ENCODE results near the gene LRRC1. TPM values are rescaled to one million over a fixed set of nuclear protein-coding genes. Genes with fewer than 3 reads are reported as not detected.

The LRRC1 gene
- total and polyA plus RNA-seq, 2 of the 8 experiments (the other 6 are each of a cell fraction or from before 2014, with no cell fraction given) = 6.7 to 15.9 TPM

GRCh38 chr6:53944543-53944942 is 149.7 kb downstream of the LRRC1 start:
- no peak overlapping the region for H2AFZ ChIP-seq (ENCODE audit: low read length)
- CTCF ChIA-PET (ENCODE audit: partially characterized antibody) = interaction anchor here (0.6 to 2.8 kb wide), 3 partner anchors 11 to 219 kb away, joined by 3 to 16 read pairs (median 3); no protein-coding TSS in a partner anchor
- FAIRE-seq = no peak

More at GRCh38 chr6:53944543-53944942, 149.7 kb downstream of the LRRC1 start:
- Histone ChIP-seq H2AK5ac (ENCODE audit: low read depth, low read length) (no peak overlapping the region), H3K4ac (replicated peaks; ENCODE audit: insufficient read length, low read depth, low read length) (no peak overlapping the region), H2BK15ac (ENCODE audit: low read length) (no peak overlapping the region), H4K91ac (replicated peaks; ENCODE audit: insufficient read length, low read length) (no peak overlapping the region), H3K79me1 (ENCODE audit: low read depth, low read length) (no peaks in the 10 kb centered on the region), H3K4me3 (ENCODE audit: extremely low read depth in 1 of 4, insufficient read depth in 2 of 4, low read depth in 3 of 4, low read length in 4 of 4) (no peak overlapping the region), H3K27ac (ENCODE audit: low read depth, low read length) (no peak overlapping the region), H3K56ac (replicated peaks; ENCODE audit: insufficient read length, low read depth, low read length) (no peak overlapping the region), H2BK120ac (replicated peaks; ENCODE audit: low read depth, low read length) (no peak overlapping the region), H3K14ac (ENCODE audit: insufficient read length) (no peak overlapping the region), H3K23ac (ENCODE audit: insufficient read length) (no peak overlapping the region), H4K8ac (ENCODE audit: extremely low read depth, insufficient read depth, low read length) (no peak overlapping the region), H3K79me2 (ENCODE audit: control insufficient read depth in 1 of 2, insufficient read depth in 2 of 2, low read length in 2 of 2) (no peaks in the 10 kb centered on the region), H4K5ac (ENCODE audit: insufficient read length, low read depth, low read length) (no peak overlapping the region), H3K9me3 (ENCODE audit: insufficient read depth in 2 of 2, low read depth in 1 of 2, low read length in 1 of 2) (no peaks in the 10 kb centered on the region), H3K18ac (ENCODE audit: extremely low read depth, low read length) (no peak overlapping the region), H2BK5ac (ENCODE audit: low read depth, low read length) (no peak overlapping the region), H4K20me1 (replicated peaks in 1 of 2; ENCODE audit: control insufficient read depth in 1 of 2, insufficient read depth in 2 of 2, low read length in 2 of 2) (no peaks in the 10 kb centered on the region), H3K9ac (replicated peaks in 1 of 4; ENCODE audit: extremely low read depth in 1 of 4, low read depth in 3 of 4, low read length in 3 of 4) (no peak overlapping the region), H2BK20ac (ENCODE audit: low read length) (no peak overlapping the region), H3K27me3 (replicated peaks in 1 of 4; ENCODE audit: control insufficient read depth in 3 of 4, extremely low read depth in 1 of 4, insufficient read depth in 3 of 4, low read length in 3 of 4) (no peaks in the 10 kb centered on the region), H2BK12ac (ENCODE audit: low read depth, low read length) (no peak overlapping the region), H3K4me2 (ENCODE audit: insufficient read depth in 1 of 2, low read depth in 2 of 2, low read length in 2 of 2) (no peak overlapping the region), H3K36me3 (ENCODE audit: control insufficient read depth in 2 of 4, insufficient read depth in 4 of 4, low read length in 3 of 4) (no peaks in the 10 kb centered on the region), H3K23me2 (ENCODE audit: low read depth, low read length) (no peaks in the 10 kb centered on the region), H3K4me1 (replicated peaks in 1 of 4; ENCODE audit: control insufficient read depth in 3 of 4, insufficient read depth in 4 of 4, low read length in 3 of 4) (peaks cover 0 to 2% (median 0%) of the 10 kb centered on the region in 4 experiments; a peak in 1 of 7 replicates)
- DNase-seq (ENCODE audit: low read depth in 1 of 2, low spot score in 2 of 2) = no peak
- POLR2A ChIA-PET (ENCODE audit: partially characterized antibody) = no interaction called here
- WGBS, 2 experiments (ENCODE audit: extremely low coverage in 1 of 2, insufficient coverage in 1 of 2, insufficient read length in 1 of 2, insufficient replicate concordance in 2 of 2, low coverage in 1 of 2, low lambda C conversion rate in 2 of 2, missing lambda C conversion rate in 1 of 2) = 96% methylated on average over 5 of the region's 5 CpGs; no CpG with 5 or more reads in 1 of the 2 experiments
- TF ChIP-seq BACH1 (IDR thresholded peaks at IDR 0.05; ENCODE audit: low read length) (no peak), RXRA (IDR thresholded peaks at IDR 0.05; ENCODE audit: insufficient read depth, low read depth, low read length) (no peak)
